Vagina (tissue), 2 donors: ENCODE data around the gene TTC13.

ENCODE experiments used
- POLR2A ChIP-seq, 2 donors: fragments of 450-650 bp; IDR thresholded peaks; one replicate each; pipeline ENCODE4 v1.6.1; 2017; ENCODE audit warnings: antibody characterized with exemption in 2 of 2, mild to moderate bottlenecking in 2 of 2, moderate library complexity in 2 of 2
- POLR2AphosphoS5 ChIP-seq, 2 donors: sonication (generic); formaldehyde crosslinking; IDR thresholded peaks; one replicate each; pipeline ENCODE4 v1.9.0; 2017; ENCODE audit warnings: antibody characterized with exemption in 2 of 2, mild to moderate bottlenecking in 2 of 2, low read depth in 1 of 2; ENCODE audit not compliant: insufficient read depth in 1 of 2
- TF ChIP-seq, protein P1 (sequence below), 3 experiments: fragments of 450-650 bp in 2 of 3; fragments of 200-600 bp in 1 of 3; sonication (generic) in 1 of 3; IDR thresholded peaks; one replicate each; pipeline ENCODE4 v1.5.1; 2017 to 2019; ENCODE audit warnings: antibody characterized with exemption in 3 of 3, mild to moderate bottlenecking in 2 of 3, moderate library complexity in 2 of 3

DNA sequence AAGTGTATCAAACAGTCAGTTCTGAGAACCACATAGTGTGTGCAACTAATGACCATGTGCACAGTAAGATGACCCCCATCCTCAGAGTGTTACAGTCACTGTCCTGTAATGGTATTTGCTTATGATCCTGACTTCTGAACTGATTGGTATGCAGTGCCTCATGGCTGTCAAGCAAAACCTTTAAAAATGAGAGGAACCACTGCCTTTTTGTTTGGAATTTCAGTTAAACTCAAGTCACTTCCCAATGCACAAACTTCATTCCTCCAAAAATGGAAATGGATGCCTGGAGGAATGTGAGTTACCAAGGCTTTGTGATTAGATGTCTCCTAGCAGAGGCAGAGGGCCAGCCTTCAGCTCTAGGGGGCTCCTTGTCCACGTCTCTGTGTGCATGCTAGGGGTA, 120.8 kb downstream of the TTC13 start:
- no peak for TF ChIP-seq POLR2AphosphoS5 (IDR thresholded peaks at IDR 0.05; ENCODE audit: insufficient read depth in 1 of 2, low read depth in 1 of 2)
- TF ChIP-seq, protein P1, sequence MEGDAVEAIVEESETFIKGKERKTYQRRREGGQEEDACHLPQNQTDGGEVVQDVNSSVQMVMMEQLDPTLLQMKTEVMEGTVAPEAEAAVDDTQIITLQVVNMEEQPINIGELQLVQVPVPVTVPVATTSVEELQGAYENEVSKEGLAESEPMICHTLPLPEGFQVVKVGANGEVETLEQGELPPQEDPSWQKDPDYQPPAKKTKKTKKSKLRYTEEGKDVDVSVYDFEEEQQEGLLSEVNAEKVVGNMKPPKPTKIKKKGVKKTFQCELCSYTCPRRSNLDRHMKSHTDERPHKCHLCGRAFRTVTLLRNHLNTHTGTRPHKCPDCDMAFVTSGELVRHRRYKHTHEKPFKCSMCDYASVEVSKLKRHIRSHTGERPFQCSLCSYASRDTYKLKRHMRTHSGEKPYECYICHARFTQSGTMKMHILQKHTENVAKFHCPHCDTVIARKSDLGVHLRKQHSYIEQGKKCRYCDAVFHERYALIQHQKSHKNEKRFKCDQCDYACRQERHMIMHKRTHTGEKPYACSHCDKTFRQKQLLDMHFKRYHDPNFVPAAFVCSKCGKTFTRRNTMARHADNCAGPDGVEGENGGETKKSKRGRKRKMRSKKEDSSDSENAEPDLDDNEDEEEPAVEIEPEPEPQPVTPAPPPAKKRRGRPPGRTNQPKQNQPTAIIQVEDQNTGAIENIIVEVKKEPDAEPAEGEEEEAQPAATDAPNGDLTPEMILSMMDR (IDR thresholded peaks at IDR 0.05) = no peak
- no peak for TF ChIP-seq POLR2A (IDR thresholded peaks at IDR 0.05)
